HG03025 (cell line): ENCODE results near the gene DQX1.
A peak's percentile ranks its signal among the peaks of the same experiment; 100 is the strongest.
"Not testable (repeated sequence)": the region's sequence is repeated elsewhere in the genome, so short reads cannot be mapped to it uniquely, and the experiment has no call there.

Experiments used
- ATAC-seq: cut with Tn5 transposase; IDR thresholded peaks from one replicate; pipeline ENCODE4 v1.9.1; 2021; ENCODE audit warnings: mild to moderate bottlenecking, moderate library complexity; ENCODE audit not compliant: unreplicated experiment, low FRiP score

DQX1 gene, protein sequence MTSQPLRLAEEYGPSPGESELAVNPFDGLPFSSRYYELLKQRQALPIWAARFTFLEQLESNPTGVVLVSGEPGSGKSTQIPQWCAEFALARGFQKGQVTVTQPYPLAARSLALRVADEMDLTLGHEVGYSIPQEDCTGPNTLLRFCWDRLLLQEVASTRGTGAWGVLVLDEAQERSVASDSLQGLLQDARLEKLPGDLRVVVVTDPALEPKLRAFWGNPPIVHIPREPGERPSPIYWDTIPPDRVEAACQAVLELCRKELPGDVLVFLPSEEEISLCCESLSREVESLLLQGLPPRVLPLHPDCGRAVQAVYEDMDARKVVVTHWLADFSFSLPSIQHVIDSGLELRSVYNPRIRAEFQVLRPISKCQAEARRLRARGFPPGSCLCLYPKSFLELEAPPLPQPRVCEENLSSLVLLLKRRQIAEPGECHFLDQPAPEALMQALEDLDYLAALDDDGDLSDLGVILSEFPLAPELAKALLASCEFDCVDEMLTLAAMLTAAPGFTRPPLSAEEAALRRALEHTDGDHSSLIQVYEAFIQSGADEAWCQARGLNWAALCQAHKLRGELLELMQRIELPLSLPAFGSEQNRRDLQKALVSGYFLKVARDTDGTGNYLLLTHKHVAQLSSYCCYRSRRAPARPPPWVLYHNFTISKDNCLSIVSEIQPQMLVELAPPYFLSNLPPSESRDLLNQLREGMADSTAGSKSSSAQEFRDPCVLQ

DNA sequence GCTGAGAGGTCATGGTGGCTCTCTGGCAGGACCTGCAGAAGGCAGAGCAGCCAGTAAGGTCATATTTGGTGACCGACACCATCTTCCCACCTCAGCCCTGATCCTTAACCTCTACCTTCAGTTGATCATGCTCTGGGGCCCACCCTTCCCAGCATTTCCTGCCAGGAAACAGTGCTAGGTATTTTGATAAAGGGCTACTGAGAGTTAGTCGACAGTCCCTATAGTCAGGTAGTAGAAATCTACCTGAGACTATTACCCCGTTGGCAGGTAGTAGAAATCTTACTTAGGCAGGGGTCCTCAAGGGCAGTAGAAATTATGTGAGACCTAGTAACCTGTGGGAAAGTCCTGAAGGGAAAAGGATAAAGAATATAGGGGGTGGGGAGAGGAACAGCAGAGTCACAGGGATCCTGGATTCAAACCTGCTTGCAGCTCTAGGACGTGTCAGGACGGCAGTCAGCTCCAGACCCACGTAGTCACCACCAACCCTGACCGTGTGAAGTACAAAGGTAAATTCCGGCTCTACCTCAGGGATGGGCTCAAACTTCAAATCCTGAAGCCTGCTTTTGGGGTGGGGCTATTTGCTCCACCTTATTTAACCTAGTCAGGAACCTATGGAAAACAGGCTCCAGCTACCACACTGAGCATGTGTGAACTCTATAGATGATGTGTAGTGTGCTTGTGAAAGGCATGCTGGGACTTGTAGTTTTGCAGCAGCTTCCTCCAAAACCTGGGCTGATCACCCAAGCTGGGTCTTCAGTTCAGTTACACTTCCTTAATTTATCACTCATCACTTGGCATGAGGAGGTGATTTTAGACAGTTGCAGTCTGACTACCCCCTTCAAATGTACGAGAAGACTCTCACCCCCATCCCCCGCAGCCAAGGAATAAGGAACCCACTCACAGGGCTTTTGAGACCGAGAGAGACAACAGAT, at the start of gene DQX1:
TSS of gene DQX1 (minus strand) at position 515 of the 932 bp plus-strand sequence. CDS start at position 13, 502 bp downstream.
- ATAC-seq, result no peak

DNA sequence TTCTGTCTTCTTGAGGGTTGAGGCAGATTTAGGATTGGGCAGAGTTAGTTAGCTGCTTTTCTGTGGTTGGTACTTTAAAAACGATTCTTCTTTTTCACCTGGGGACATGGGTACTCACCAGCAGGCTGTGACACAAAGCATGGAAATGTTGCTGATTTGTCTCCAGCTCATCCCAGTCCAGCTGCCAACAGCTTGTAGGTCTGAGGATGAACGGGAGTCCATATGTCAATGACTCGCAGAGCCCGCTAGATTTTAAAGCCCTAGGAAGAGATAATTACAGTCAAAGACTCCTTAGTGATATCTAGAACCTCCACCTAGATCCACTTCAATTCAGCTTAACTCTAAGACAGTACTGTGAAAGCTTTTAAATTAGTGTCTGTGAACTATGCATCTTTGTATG, 49.3 kb upstream of the DQX1 start:
- ATAC-seq, result no peak

DNA sequence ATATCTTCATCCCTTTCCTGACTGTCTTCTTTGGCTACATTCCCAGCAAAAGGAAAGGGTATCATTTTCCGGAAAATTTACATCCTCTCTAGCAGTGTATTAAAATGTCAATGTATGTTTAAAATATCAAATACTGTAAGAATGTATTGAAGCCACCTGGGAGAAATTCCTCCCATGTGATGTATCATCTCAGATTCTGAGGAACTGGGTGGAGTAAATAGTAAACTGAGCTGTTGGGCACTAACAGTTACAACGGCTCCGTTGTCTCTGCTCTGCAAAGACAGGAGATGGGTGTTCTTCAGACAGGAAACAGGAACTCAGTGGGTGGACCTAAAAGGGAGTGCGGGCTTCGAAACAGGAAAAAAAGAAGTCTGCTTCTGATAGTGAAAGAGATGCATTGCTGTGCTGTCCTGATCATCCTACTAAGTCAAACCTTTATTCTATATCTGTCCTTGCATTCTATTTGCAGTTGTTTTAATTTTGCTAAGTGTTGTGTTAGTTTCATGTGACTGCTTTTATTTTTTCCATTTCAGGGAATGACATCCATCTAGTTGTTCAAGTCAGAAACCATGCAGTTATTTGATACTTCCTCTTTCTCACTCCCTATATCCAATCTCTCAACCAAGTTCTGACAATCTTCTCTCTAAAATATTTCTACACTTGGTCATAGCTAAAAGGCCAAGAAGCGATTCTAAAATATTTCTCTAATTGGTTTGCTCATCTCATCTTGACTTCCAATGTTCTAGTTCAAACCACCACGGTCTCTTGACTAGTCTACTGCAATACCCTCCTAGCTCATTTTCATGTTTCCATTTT, 47.9 kb upstream of the DQX1 start:
- no peak for ATAC-seq

DNA sequence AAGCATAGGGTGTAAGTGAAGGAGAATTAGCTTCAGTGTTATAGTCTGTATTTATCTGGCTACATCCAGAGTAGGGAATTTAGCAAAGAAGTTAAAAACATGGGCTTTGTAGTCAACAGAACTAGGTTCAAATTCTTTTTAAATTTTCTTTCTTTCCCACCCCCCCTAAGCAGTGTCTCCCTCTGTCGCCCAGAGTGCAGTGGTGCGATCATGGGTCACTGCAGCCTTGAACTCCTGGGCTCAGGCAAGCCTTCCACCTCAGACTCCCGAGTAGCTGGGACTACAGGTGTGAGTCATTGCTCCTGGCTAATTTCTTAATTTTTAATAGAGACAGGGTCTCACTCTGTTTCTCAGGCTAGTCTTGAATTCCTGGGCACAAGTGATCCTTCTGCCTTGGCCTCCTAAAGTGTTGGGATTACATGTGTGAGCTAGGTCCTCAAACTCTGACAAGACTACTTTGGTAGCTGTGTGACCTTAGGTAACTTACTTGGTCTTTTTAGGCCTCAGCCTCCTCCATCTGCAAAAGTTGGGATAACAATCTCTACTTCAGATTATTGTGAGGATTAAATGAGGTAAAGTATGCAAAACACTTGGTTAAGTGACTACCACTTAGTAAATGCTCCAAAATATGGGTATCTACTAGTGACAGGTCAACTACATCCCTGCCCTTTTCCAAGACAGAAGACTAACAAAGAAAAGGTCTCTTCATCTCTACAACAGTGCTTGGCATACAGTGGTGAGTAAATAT, 46.3 kb upstream of the DQX1 start:
- ATAC-seq, result no peak

DNA sequence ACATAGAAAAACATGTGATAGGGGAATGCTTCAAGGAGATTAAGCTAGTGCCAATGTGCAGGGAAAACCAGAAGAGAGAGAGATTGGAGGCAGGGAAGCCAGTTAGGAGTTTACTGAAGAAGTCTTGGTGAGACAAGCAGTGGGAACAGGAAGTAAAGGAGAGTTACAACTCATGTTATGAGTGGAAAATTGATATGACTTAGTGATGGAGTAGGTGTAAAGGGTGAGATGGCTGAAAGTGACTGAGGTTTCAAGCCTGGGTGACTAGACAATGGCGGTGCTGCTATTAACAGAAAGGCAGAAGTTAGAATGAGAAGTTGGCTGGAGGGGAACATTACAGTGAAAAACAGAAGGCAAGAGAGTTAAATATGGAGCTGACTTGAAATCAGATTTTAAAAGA, 45.0 kb upstream of the DQX1 start:
- ATAC-seq, result peak; percentile 62

DNA sequence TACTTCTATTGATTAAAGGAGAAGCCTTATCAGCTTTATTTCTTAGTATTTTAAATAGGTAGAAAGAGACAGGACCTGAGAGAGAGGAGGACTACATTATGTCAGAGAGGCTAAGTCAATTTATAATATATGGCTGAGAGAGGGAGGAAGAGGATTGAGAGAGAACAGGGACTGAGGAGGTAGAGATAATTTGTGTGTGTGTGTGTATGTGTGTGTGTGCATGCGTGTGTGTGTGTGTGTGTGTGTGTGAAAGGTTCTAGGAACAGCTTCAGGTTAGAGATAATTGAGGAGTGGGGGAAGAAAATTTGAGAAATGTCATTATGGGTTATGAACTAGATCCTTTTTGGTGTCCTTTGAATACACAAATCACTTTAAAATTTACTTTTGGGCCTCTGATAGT, 43.7 kb upstream of the DQX1 start:
- no peak for ATAC-seq

DNA sequence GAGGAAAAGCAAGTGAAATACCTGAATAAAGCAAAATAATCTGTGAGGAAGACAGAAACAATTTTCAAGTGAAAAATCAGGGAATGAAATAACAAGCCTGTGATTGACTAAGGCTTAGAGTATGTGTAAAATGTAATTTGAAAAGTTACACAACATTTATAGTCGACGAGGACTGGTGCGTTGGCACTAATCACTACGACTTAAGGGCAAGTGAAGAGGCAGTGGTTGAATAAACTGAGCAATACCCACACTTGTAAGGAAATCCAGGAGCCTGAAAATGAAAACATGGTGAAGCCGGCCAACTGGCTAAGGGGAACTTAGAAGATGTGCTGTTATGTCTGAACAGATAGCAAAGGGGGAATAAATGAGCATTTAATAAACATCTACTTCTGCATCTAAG, 41.9 kb upstream of the DQX1 start:
- ATAC-seq, result no peak

DNA sequence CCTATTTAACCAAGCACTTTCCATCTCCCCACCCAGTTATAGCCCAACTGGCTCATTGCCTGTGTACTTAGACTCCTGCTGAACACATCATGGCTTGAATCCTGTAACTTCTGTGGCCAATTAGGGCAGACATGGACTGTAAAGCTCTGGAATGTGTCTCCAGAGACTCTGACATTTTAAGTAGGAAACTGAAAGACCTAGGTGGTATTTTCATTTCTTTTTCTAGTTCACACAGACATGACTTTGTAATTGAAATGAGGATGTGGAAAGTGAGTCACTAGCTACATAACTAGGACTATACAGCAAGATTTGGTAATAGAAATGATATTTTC, 40.7 kb upstream of the DQX1 start:
- ATAC-seq, result no peak

DNA sequence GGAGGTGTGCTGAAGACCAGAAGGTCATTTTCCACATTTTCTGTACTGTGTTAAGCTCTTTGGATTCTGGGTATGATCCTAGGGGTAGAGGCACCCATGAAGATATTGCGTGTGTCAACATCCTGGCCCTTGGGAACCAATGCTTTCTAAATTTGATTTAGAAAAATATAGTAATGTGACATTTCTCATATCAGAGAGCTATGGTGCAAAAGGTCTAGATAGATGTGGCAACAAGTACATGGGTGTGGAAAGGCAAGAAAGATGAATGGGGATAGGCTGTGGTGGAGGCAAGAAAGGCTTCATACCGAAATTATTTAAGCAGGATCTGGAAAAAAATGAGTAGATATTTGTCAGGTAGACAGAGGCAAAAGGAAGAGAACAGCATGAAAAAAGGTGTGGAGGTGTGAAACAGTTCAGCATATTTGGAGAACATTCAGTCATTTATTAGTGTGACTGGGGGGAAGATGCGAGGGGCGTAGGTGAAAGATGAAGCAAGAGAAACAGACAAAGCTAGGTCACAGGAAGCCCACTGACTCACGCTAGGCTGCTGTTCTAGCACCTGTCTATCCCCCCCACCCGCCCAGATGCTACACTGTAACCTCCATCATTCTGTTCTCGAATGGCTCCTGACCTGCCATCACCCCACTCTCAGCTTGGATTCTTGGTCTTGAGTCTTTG, 40.2 kb upstream of the DQX1 start:
- ATAC-seq, result no peak

DNA sequence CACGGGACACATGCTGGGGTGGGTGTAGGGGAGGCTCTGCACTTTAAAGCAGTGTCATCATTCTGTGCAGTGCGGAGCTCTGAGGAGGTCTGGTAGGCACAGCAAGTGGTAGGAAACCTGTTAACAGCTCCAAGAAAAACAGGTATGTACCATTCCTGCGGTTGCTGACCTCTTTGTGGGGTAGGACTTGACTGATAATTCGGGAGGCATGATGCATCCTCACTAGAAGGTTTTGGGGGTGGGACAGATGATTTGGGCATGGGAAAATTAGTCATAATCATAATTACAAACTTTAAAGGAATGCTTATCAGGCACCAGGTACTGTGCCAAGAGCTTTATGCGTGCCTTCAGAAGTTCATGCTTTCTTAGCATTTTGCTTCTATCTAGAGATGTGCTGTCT, 38.2 kb upstream of the DQX1 start:
- no peak for ATAC-seq

DNA sequence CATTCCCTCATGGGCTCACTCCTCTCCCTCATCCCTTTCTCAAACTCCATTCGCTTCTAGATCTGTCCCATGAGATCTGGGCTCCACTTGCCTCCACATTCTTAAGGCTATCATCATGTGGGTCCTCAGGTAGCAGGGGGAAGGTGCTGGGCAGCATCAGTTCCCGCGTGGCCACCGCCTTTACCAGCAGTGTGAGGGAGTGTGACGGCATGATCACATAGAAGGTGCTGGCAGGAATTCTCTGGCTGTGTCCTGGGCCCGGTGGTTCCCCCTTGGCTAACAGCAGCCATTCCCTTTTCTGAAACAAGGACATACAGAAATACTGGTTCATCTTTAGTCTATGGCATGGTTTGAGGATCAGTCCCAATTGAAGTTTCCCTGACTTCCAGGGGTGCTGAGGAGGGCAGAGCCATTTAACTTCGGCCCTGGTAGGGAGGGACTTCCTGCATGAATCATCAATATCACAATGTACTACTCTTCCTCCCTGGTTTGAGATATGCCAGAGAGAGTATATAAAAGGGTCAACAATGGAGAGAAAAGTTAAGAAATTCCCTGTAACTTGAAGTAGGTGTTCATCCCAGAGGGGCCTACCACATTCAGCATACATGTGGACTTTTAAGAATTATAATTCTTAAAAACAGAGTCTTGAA, 36.2 kb upstream of the DQX1 start:
- no peak for ATAC-seq

DNA sequence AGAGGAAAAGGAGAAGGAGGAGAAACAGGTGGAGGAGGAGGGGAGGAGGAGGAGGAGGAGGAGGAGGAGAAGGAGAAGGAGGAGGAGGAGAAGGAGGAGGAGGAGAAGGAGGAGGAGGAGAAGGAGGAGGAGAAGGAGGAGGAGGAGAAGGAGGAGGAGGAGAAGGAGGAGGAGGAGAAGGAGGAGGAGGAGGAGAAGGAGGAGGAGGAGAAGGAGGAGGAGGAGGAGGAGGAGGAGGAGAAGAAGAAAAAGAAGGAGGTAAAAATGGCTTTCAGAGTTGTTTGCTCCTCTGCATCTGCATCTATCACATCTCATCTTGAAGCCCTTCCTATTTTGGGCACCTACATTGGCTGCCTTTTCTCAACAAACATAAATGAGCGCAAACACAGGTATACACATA, 35.0 kb upstream of the DQX1 start:
- not testable (repeated sequence) for ATAC-seq

DNA sequence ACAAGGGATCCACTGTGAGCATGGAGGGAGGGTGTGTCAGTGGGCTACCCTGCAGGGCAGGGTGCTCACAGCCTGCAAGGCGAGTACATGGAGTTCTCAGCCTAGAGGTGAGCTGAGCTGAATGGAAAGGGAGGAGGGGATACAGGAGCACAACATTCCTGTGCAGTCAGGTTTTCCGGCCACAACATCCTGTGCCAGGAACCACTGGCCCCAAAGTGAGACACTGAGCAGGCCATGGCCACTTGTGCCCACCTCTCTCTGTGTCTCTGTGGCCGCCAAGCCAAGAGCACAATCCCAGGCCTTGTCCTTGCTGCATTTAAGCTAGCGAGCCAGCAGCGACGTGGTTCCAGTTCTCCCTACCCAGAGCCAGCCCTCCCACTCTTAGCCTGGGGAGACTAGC, 34.6 kb upstream of the DQX1 start:
- ATAC-seq, result no peak

DNA sequence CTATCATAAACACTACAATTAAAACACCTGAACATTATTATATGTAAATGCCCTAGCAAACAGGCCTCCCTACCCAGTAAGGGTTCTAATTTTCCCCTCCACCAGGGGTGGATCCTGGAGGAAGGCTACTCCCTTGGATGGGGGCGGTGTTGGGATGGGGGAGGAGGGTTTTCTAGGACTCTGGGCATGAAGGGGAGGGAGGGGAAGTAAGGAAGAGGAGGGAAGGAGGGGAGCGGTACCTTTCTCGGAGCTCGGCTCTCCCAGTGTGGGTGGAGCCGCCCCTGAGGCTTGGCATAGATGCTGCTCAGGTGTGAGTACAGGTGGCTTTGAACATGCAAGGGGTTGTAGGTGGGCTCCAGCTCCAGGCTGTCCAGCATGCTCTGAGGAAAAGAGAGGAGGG, 33.9 kb upstream of the DQX1 start:
- ATAC-seq, result no peak

DNA sequence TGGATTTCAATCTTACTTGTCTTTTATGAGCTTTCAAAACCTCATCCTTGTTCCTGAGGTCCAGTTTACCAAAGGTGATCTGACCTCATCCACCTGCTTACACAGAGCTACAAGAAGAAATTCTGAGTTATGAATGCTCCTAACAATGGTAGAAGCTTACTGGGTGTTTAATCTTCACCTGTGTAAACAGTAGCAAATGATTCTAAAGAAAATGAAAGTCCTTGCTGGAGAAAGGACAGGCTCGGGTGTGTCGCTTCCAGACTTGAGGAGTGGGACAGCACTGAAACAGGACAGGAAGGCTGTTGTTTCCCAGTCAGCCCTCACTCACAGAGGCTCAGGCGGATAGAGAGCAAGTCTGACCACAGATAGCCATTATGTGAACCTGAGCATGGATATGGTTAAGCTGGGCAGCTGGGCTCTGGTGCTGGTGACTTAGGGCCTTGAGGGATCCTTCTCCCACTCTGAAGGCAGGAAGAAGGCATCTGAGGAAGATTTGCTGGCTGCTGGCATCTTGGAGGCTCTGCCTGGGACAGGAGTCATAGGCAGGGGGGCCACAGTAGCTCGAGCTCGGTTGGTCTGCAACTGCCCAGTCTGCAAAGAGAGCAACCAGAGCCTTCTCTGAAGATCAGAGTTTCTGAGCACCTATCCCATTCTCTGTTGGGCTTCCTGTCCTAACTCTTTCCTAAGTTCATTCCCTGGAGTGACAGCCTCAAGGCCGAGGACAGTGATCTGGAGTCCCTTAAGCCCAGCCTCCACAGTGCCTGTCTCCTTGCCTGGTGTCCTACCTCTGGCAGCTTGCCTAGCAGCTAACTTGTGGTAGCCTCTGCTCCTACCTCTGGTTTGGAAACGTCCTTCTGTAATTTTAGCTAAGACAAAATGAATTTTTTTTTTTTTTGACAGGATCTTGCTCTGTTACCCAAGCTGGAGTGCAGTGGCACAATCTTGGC, 32.5 kb upstream of the DQX1 start:
- no peak for ATAC-seq

DNA sequence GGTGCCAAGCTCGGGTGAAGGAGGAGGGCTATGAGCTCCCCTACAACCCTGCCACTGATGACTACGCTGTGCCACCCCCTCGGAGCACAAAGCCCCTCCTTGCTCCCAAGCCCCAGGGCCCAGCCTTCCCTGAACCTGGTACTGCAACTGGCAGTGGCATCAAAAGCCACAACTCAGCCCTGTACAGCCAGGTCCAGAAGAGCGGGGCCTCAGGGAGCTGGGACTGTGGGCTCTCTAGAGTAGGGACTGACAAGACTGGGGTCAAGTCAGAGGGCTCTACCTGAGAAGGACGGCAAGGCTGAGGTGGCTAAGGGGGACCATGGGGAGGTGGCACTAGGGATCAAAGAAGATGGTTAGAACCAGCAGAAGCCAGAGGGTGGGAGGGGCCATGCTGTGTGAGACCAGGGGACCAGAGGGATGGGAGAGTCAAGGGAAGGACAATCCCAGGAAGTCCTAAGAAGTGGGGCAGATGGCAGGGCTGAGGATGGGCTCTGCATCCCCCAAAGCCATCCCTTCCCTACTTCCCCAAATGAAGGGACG, 30.9 kb upstream of the DQX1 start:
- no peak for ATAC-seq

DNA sequence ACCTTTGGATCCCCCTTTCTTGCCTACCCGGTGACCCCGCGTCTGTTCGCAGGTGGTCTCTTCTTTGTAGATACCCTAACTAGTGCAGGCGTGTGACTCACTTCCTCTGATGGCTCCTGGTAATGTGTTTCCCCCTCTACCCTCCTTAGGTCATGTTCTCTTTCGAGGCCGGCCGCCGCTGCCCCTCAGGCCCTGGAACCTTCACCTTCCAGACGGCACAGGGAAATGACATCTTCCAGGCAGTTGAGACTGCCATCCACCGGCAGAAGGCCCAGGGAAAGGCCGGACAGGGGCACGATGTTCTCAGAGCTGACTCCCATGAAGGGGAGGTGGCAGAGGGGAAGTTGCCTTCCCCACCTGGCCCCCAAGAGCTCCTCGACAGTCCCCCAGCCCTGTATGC, 30.1 kb upstream of the DQX1 start:
- no peak for ATAC-seq
